ENCODE data around the gene CNTNAP2. TPM values are rescaled to one million over a fixed set of nuclear protein-coding genes. Genes with fewer than 3 reads are reported as not detected.

Gene CNTNAP2
- total and polyA plus RNA-seq, 2 experiments from 2014 or later: not detected

GRCh38 chr7:147079083-147079482 is 962.5 kb downstream of the CNTNAP2 start:
- Histone ChIP-seq H3K9me2 (ENCODE audit: insufficient read depth) (no peaks in the 10 kb centered on the region), H3K27me3 (replicated peaks; ENCODE audit: insufficient read depth) (no peaks in the 10 kb centered on the region), H3K4me2 (ENCODE audit: unreplicated experiment) (no peak overlapping the region), H3F3A (ENCODE audit: insufficient read depth) (no peaks in the 10 kb centered on the region), H3K36me3 (ENCODE audit: low read depth) (no peaks in the 10 kb centered on the region), H3K79me2 (ENCODE audit: insufficient read depth) (no peaks in the 10 kb centered on the region), H3K9ac (no peak overlapping the region), H4K20me1 (ENCODE audit: insufficient read depth) (no peaks in the 10 kb centered on the region), H3K9me3 (ENCODE audit: low read depth) (no peaks in the 10 kb centered on the region), H3K4me3 (no peak overlapping the region), H3K27ac (no peak overlapping the region), H3K4me1 (ENCODE audit: insufficient read depth) (no peaks in the 10 kb centered on the region), H2AFZ (no peak overlapping the region)
- TF ChIP-seq EZH2 (IDR thresholded peaks at IDR 0.05; ENCODE audit: insufficient read depth, poor library complexity, severe bottlenecking): no peak
- 10 to 18% methylated on average over 5 of the region's 5 CpGs for WGBS, 2 experiments (ENCODE audit: low coverage in 1 of 2, low lambda C conversion rate in 2 of 2, missing lambda C conversion rate in 2 of 2)
- in situ Hi-C loops (cut with MboI): no loop called here
- no peak for DNase-seq

GRCh38 chr7:147079921-147080420 is 963.4 kb downstream of the CNTNAP2 start:
- no peaks in the 10 kb centered on the region for H3K27me3 ChIP-seq (replicated peaks; ENCODE audit: insufficient read depth)
- H3K36me3 ChIP-seq (ENCODE audit: low read depth): no peaks in the 10 kb centered on the region
- H3F3A ChIP-seq (ENCODE audit: insufficient read depth): no peaks in the 10 kb centered on the region
- no peak overlapping the region for H3K4me3 ChIP-seq
- DNase-seq: no peak
- no peaks in the 10 kb centered on the region for H3K4me1 ChIP-seq (ENCODE audit: insufficient read depth)
- TF ChIP-seq EZH2 (IDR thresholded peaks at IDR 0.05; ENCODE audit: insufficient read depth, poor library complexity, severe bottlenecking) (no peak), EZH2phosphoT487 (IDR thresholded peaks at IDR 0.05; ENCODE audit: insufficient read depth, low read depth) (no peak)
- no peak overlapping the region for H3K27ac ChIP-seq
- no peaks in the 10 kb centered on the region for H3K9me3 ChIP-seq (ENCODE audit: low read depth)
- H3K9ac ChIP-seq: no peak overlapping the region
- no peaks in the 10 kb centered on the region for H3K79me2 ChIP-seq (ENCODE audit: insufficient read depth)
- H4K20me1 ChIP-seq (ENCODE audit: insufficient read depth): no peaks in the 10 kb centered on the region
- H3K9me2 ChIP-seq (ENCODE audit: insufficient read depth): no peaks in the 10 kb centered on the region
- 8 to 9% methylated on average over 2 of the region's 2 CpGs for WGBS, 2 experiments (ENCODE audit: low coverage in 1 of 2, low lambda C conversion rate in 2 of 2, missing lambda C conversion rate in 2 of 2)
- H3K4me2 ChIP-seq (ENCODE audit: unreplicated experiment): no peak overlapping the region
- H2AFZ ChIP-seq: no peak overlapping the region
- in situ Hi-C loops (cut with MboI): no loop called here

GRCh38 chr7:147081117-147081516 is 964.5 kb downstream of the CNTNAP2 start:
- TF ChIP-seq EZH2phosphoT487 (IDR thresholded peaks at IDR 0.05; ENCODE audit: insufficient read depth, low read depth) (no peak), EZH2 (IDR thresholded peaks at IDR 0.05; ENCODE audit: insufficient read depth, poor library complexity, severe bottlenecking) (no peak)
- in situ Hi-C loops (cut with MboI): no loop called here
- H3K9me3 ChIP-seq (ENCODE audit: low read depth): no peaks in the 10 kb centered on the region
- H4K20me1 ChIP-seq (ENCODE audit: insufficient read depth): no peaks in the 10 kb centered on the region
- 20 to 23% methylated on average over 7 of the region's 7 CpGs for WGBS, 2 experiments (ENCODE audit: low coverage in 1 of 2, low lambda C conversion rate in 2 of 2, missing lambda C conversion rate in 2 of 2)
- H2AFZ ChIP-seq: no peak overlapping the region
- no peak overlapping the region for H3K4me3 ChIP-seq
- no peaks in the 10 kb centered on the region for H3K79me2 ChIP-seq (ENCODE audit: insufficient read depth)
- H3K9me2 ChIP-seq (ENCODE audit: insufficient read depth): no peaks in the 10 kb centered on the region
- H3K9ac ChIP-seq: no peak overlapping the region
- no peaks in the 10 kb centered on the region for H3K4me1 ChIP-seq (ENCODE audit: insufficient read depth)
- no peaks in the 10 kb centered on the region for H3F3A ChIP-seq (ENCODE audit: insufficient read depth)
- H3K27me3 ChIP-seq (replicated peaks; ENCODE audit: insufficient read depth): no peaks in the 10 kb centered on the region
- H3K4me2 ChIP-seq (ENCODE audit: unreplicated experiment): no peak overlapping the region
- no peak overlapping the region for H3K27ac ChIP-seq
- no peaks in the 10 kb centered on the region for H3K36me3 ChIP-seq (ENCODE audit: low read depth)
- peak; percentile 0 for DNase-seq

GRCh38 chr7:147089051-147089461 is 972.5 kb downstream of the CNTNAP2 start:
- 7 to 11% methylated on average over 4 of the region's 4 CpGs for WGBS, 2 experiments (ENCODE audit: low coverage in 1 of 2, low lambda C conversion rate in 2 of 2, missing lambda C conversion rate in 2 of 2)
- Histone ChIP-seq H3K9ac (no peak overlapping the region), H3K4me2 (ENCODE audit: unreplicated experiment) (no peak overlapping the region), H4K20me1 (ENCODE audit: insufficient read depth) (no peaks in the 10 kb centered on the region), H3K79me2 (ENCODE audit: insufficient read depth) (no peaks in the 10 kb centered on the region), H3K27ac (no peak overlapping the region), H3F3A (ENCODE audit: insufficient read depth) (no peaks in the 10 kb centered on the region), H2AFZ (no peak overlapping the region), H3K9me2 (ENCODE audit: insufficient read depth) (no peaks in the 10 kb centered on the region), H3K4me3 (no peak overlapping the region), H3K4me1 (ENCODE audit: insufficient read depth) (no peaks in the 10 kb centered on the region), H3K27me3 (replicated peaks; ENCODE audit: insufficient read depth) (no peaks in the 10 kb centered on the region), H3K36me3 (ENCODE audit: low read depth) (no peaks in the 10 kb centered on the region), H3K9me3 (ENCODE audit: low read depth) (no peaks in the 10 kb centered on the region)
- no peak for DNase-seq
- in situ Hi-C loops (cut with MboI): no loop called here
- no peak for TF ChIP-seq EZH2phosphoT487 (IDR thresholded peaks at IDR 0.05; ENCODE audit: insufficient read depth, low read depth)
- no peak for TF ChIP-seq EZH2 (IDR thresholded peaks at IDR 0.05; ENCODE audit: insufficient read depth, poor library complexity, severe bottlenecking)

- in situ Hi-C loops (cut with MboI): no loop called here
- H3K79me2 ChIP-seq (ENCODE audit: insufficient read depth): no peaks in the 10 kb centered on the region
- no peak overlapping the region for H3K4me2 ChIP-seq (ENCODE audit: unreplicated experiment)
- WGBS, 2 experiments (ENCODE audit: low coverage in 1 of 2, low lambda C conversion rate in 2 of 2, missing lambda C conversion rate in 2 of 2): 19% methylated on average over 1 of the region's 1 CpG
- no peaks in the 10 kb centered on the region for H3K27me3 ChIP-seq (replicated peaks; ENCODE audit: insufficient read depth)
- TF ChIP-seq EZH2 (IDR thresholded peaks at IDR 0.05; ENCODE audit: insufficient read depth, poor library complexity, severe bottlenecking) (no peak), EZH2phosphoT487 (IDR thresholded peaks at IDR 0.05; ENCODE audit: insufficient read depth, low read depth) (no peak)
- H4K20me1 ChIP-seq (ENCODE audit: insufficient read depth): no peaks in the 10 kb centered on the region
- H3K9me3 ChIP-seq (ENCODE audit: low read depth): no peaks in the 10 kb centered on the region
- H3K9ac ChIP-seq: no peak overlapping the region
- no peak for DNase-seq
- H3K36me3 ChIP-seq (ENCODE audit: low read depth): no peaks in the 10 kb centered on the region
- H3K4me3 ChIP-seq: no peak overlapping the region
- no peak overlapping the region for H2AFZ ChIP-seq
- H3K9me2 ChIP-seq (ENCODE audit: insufficient read depth): no peaks in the 10 kb centered on the region
- no peaks in the 10 kb centered on the region for H3K4me1 ChIP-seq (ENCODE audit: insufficient read depth)
- H3K27ac ChIP-seq: no peak overlapping the region
- H3F3A ChIP-seq (ENCODE audit: insufficient read depth): no peaks in the 10 kb centered on the region
Measured at GRCh38 chr7:147089608-147090007, 973.0 kb downstream of the CNTNAP2 start.

Measured in GM23248 (cell line).